Right atrium auricular region (tissue), 2 donors: ENCODE results near the gene LPO. TPM values are rescaled to one million over a fixed set of nuclear protein-coding genes. Genes with fewer than 3 reads are reported as not detected.

Experiments used
- DNase-seq: peaks from one replicate; pipeline ENCODE4 v3.0.0-alpha.2; 2019; ENCODE audit warnings: low spot score
- H3K27ac ChIP-seq, 2 donors: fragments of 200-600 bp; sonication (generic); 1 replicate in 1 of 2; 2 replicates in 1 of 2; pipeline ENCODE4 v1.5.1; 2016 to 2019
- H3K27me3 ChIP-seq, 2 donors: fragments of 200-600 bp; sonication (generic); one replicate each; pipeline versions ENCODE4 v1.5.1 to v1.6.0; 2017 to 2019
- H3K36me3 ChIP-seq: fragments of 200-600 bp; sonication (generic); one replicate; pipeline ENCODE4 v1.5.1; 2016
- H3K4me1 ChIP-seq, 2 donors: fragments of 200-600 bp; sonication (generic); one replicate each; pipeline versions ENCODE4 v1.5.1 to v1.6.0; 2017 to 2019
- H3K4me3 ChIP-seq, 2 donors: fragments of 200-600 bp; sonication (generic); 1 replicate in 1 of 2; 2 replicates in 1 of 2; pipeline ENCODE4 v1.5.1; 2017 to 2019; ENCODE audit warnings: mild to moderate bottlenecking in 1 of 2, moderate library complexity in 1 of 2
- H3K9me3 ChIP-seq, 2 donors: fragments of 200-600 bp; sonication (generic); one replicate each; pipeline ENCODE4 v1.5.1; 2019
- total RNA-seq, 2 donors: library from RNA; depleted of rRNA; stranded (reverse); fragments of >200 nt; gene quantifications; one replicate each; pipeline ENCODE4 v1.1.0, GENCODE V29; 2016
- TF ChIP-seq, protein P1 (sequence below), 2 donors: fragments of 200-600 bp; sonication (generic); IDR thresholded peaks; one replicate each; pipeline ENCODE4 v1.5.1; 2019; ENCODE audit warnings: antibody characterized with exemption in 2 of 2

The LPO gene
- total RNA-seq, 2 donors from 2014 or later, result not detected

DNA sequence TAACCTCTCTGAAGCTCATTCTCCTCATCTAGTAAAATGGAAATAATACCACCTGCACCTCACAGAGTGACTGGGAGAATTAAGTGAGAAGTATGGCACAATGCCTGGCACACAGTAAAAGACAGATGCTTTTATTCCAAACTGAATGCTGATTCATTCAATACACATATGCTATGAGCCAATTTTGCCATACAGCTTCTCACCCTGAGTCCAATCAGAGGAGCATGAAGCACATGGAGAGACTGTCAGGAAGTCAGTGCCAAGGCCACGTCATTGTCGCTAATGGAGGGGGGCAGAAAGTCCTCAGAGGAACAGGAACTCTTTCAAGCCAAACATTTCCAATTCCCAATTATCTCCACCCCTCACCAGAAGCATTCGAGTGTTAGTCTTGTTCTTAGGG, 30.9 kb upstream of the LPO start:
- peaks cover 48% of the 10 kb centered on the region for H3K36me3 ChIP-seq

DNA sequence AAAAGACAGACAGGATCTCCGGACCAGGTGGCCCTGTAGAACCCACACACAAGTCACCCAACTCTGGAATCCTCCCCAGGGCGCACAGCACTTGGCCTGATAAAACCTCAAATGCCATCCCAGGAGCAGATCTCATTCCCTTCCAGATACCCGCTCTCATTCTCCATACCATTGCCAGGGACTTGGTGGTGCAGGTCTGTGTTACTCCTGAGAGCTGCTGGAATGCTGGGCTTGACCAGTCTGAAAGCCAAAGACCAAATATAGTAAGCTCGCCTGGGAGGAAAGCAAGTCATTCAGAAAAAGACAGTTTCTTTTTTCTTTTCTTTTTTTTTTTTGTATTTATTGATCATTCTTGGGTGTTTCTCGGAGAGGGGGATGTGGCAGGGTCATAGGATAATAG, 30.0 kb upstream of the LPO start:
- TF ChIP-seq, protein P1, sequence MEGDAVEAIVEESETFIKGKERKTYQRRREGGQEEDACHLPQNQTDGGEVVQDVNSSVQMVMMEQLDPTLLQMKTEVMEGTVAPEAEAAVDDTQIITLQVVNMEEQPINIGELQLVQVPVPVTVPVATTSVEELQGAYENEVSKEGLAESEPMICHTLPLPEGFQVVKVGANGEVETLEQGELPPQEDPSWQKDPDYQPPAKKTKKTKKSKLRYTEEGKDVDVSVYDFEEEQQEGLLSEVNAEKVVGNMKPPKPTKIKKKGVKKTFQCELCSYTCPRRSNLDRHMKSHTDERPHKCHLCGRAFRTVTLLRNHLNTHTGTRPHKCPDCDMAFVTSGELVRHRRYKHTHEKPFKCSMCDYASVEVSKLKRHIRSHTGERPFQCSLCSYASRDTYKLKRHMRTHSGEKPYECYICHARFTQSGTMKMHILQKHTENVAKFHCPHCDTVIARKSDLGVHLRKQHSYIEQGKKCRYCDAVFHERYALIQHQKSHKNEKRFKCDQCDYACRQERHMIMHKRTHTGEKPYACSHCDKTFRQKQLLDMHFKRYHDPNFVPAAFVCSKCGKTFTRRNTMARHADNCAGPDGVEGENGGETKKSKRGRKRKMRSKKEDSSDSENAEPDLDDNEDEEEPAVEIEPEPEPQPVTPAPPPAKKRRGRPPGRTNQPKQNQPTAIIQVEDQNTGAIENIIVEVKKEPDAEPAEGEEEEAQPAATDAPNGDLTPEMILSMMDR (IDR thresholded peaks at IDR 0.05), result no peak
- H3K27me3 ChIP-seq, result no peaks in the 10 kb centered on the region
- peaks cover 52% of the 10 kb centered on the region for H3K36me3 ChIP-seq
- H3K9me3 ChIP-seq, result no peaks in the 10 kb centered on the region
- DNase-seq, result no peak
- H3K4me1 ChIP-seq, result no peaks in the 10 kb centered on the region
- no peak overlapping the region for H3K4me3 ChIP-seq
- no peak overlapping the region for H3K27ac ChIP-seq

More for the DNA sequence above, 30.9 kb upstream of the LPO start:
- no peak for DNase-seq
- Histone ChIP-seq H3K4me1 (no peaks in the 10 kb centered on the region), H3K27ac (no peak overlapping the region), H3K9me3 (no peaks in the 10 kb centered on the region), H3K27me3 (no peaks in the 10 kb centered on the region), H3K4me3 (no peak overlapping the region)
- TF ChIP-seq, protein P1 (IDR thresholded peaks at IDR 0.05), result no peak

DNA sequence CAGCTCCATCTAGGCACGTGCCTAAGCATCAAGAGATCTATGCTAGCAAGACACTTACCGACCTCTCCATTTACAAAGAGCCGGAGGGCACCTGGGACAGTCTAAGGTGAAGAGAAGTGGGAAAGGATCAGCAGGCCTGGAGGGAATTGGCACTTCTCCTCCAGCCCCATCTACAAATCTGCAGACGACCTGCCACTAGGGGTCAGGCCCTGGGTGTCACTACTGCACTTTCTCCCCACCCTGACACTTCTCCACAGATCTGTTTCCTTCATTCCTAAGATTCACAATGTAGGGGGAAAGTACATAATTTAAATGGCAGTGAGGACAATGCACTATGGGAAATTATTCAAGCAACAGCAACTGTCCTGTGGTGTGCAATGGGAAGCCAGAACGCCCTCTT, 27.5 kb upstream of the LPO start:
- no peaks in the 10 kb centered on the region for H3K4me1 ChIP-seq
- H3K9me3 ChIP-seq, result no peaks in the 10 kb centered on the region
- no peak for DNase-seq
- no peak overlapping the region for H3K4me3 ChIP-seq
- H3K27me3 ChIP-seq, result no peaks in the 10 kb centered on the region
- H3K36me3 ChIP-seq, result peaks cover 60% of the 10 kb centered on the region
- no peak overlapping the region for H3K27ac ChIP-seq
- TF ChIP-seq, protein P1 (IDR thresholded peaks at IDR 0.05), result no peak

DNA sequence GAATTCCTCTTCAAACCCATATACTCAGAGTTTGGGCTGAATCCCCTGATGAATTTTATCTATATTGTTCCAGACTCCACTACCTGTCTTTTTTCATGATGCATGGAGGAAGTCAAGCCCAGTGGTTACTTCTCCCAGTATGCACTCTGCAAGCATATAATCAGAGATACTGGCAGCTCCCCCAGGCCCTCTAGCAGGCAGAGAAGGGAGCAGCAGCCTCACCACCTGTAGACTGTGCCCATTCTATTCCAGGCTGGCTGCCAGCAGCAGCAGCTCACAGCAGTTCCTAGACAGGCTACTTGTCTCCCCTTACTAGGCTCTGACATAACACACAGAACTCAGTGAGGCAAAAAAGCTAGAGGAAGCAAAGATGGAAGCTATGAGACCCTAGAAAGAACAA, 22.7 kb upstream of the LPO start:
- Histone ChIP-seq H3K27me3 (no peaks in the 10 kb centered on the region), H3K4me1 (peaks cover 0 to 8% of the 10 kb centered on the region in 2 donors), H3K27ac (no peak overlapping the region), H3K4me3 (no peak overlapping the region), H3K9me3 (no peaks in the 10 kb centered on the region), H3K36me3 (peaks cover 30% of the 10 kb centered on the region)
- TF ChIP-seq, protein P1 (IDR thresholded peaks at IDR 0.05), result no peak
- DNase-seq, result no peak

DNA sequence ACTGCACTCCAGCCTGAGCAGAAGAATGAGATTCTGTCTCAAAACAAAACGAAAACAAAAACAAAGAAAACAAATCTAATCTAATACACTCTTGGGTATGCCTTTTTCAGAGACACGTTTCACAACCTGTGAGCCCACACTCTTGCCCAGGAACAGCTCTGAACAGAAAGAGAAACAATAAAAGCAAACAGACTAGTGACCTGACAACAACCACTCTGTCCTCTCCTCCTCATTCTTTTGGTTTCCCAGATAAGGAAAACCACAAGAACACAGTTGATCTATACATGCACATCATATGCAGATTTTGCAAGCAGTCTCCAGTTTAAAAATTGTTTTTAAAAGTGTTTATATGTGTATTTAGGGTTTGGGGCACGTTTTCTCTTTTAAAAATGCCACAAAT, 20.6 kb upstream of the LPO start:
- Histone ChIP-seq H3K4me3 (no peak overlapping the region), H3K27me3 (no peaks in the 10 kb centered on the region), H3K4me1 (peaks cover 0 to 8% of the 10 kb centered on the region in 2 donors), H3K9me3 (no peaks in the 10 kb centered on the region), H3K36me3 (peaks cover 13% of the 10 kb centered on the region), H3K27ac (no peak overlapping the region)
- TF ChIP-seq, protein P1 (IDR thresholded peaks at IDR 0.05), result no peak
- DNase-seq, result no peak
